ENCODE data around the gene RBM6. TPM values are rescaled to one million over a fixed set of nuclear protein-coding genes. Genes with fewer than 3 reads are reported as not detected.

Gene RBM6
- total RNA-seq, 1 experiment from 2014 or later, result 90.7 TPM

- H3K9ac ChIP-seq (ENCODE audit: extremely low read depth, insufficient read length, low read length), result peak within 1 kb of the TSS; percentile 16
- no peak within 1 kb of the TSS for H4K5ac ChIP-seq (ENCODE audit: insufficient read length, low read depth, low read length)
- peak within 1 kb of the TSS; percentile 61 for H2AFZ ChIP-seq (ENCODE audit: low read length)
- no peaks in the 10 kb centered on the region for H3K27me3 ChIP-seq (ENCODE audit: insufficient read depth, low read length)
- peak within 1 kb of the TSS; percentile 64 for H3K4me2 ChIP-seq (ENCODE audit: insufficient read depth, insufficient read length, low read length)
- peak; percentile 97 for DNase-seq
- H4K20me1 ChIP-seq (ENCODE audit: control insufficient read depth, insufficient read depth, insufficient read length), result no peaks in the 10 kb centered on the region
- H3K23me2 ChIP-seq (ENCODE audit: insufficient read length, low read depth, low read length, poor library complexity, severe bottlenecking), result peaks cover 2% of the 10 kb centered on the region
- no peak within 1 kb of the TSS for H4K8ac ChIP-seq (replicated peaks; ENCODE audit: insufficient read length, low read depth, low read length)
- H2AK5ac ChIP-seq (ENCODE audit: insufficient read length, low read length), result no peak within 1 kb of the TSS
- no peak within 1 kb of the TSS for H3K23ac ChIP-seq (ENCODE audit: insufficient read length, low read depth, low read length)
- H4K91ac ChIP-seq (ENCODE audit: insufficient read length, low read depth, low read length), result no peak within 1 kb of the TSS
- H3K14ac ChIP-seq (ENCODE audit: insufficient read depth, low read length), result no peak within 1 kb of the TSS; the same call in 1 of the 2 replicates
- no peaks in the 10 kb centered on the region for H3K9me3 Mint-ChIP-seq
- no peak within 1 kb of the TSS for H2BK120ac ChIP-seq (ENCODE audit: low read depth, low read length, poor library complexity, severe bottlenecking)
- H3K27me3 Mint-ChIP-seq (ENCODE audit: low read depth), result no peaks in the 10 kb centered on the region
- peaks cover 19 to 22% of the 10 kb centered on the region in 2 experiments for H3K4me1 Mint-ChIP-seq
- H3K4me3 Mint-ChIP-seq, result peak within 1 kb of the TSS; percentile 81 to 93
- no peaks in the 10 kb centered on the region for H3K79me1 ChIP-seq (ENCODE audit: insufficient read depth, low read depth, low read length, poor library complexity, severe bottlenecking)
- no peak within 1 kb of the TSS for H2BK20ac ChIP-seq (ENCODE audit: low read depth, low read length, poor library complexity, severe bottlenecking)
- no peak within 1 kb of the TSS for H2BK12ac ChIP-seq (ENCODE audit: insufficient read length, low read depth, low read length)
- no peak within 1 kb of the TSS for H3K27ac ChIP-seq (ENCODE audit: insufficient read length, low read depth, low read length)
- no CpG with 5 or more reads among the region's 56 CpGs for WGBS (ENCODE audit: extremely low coverage, insufficient read length, low lambda C conversion rate)
- peak; percentile 68 for TF ChIP-seq CTCF (conservative IDR thresholded peaks at IDR 0.05)
- H3K9me3 ChIP-seq (ENCODE audit: control insufficient read depth, low read depth, low read length), result no peaks in the 10 kb centered on the region
- no peak within 1 kb of the TSS for H3K18ac ChIP-seq (ENCODE audit: insufficient read length, low read depth, low read length)
- H3K79me2 ChIP-seq (ENCODE audit: insufficient read depth, low read length), result no peaks in the 10 kb centered on the region
- no peak within 1 kb of the TSS for H2BK5ac ChIP-seq (ENCODE audit: insufficient read length, low read length)
- H3K4me1 ChIP-seq (ENCODE audit: insufficient read depth, low read length), result no peaks in the 10 kb centered on the region
- H3K56ac ChIP-seq (ENCODE audit: insufficient read length, low read depth, low read length), result no peak within 1 kb of the TSS
- H3K4ac ChIP-seq (ENCODE audit: low read depth, low read length), result no peak within 1 kb of the TSS
- peak within 1 kb of the TSS; percentile 88 to 94 (median 91) for H3K27ac Mint-ChIP-seq
- no peak within 1 kb of the TSS for H2BK15ac ChIP-seq (ENCODE audit: low read depth, low read length)
- no peak within 1 kb of the TSS for H3T11ph ChIP-seq (ENCODE audit: low read length)
- no peaks in the 10 kb centered on the region for H3K36me3 Mint-ChIP-seq (ENCODE audit: insufficient read depth in 1 of 3, low read depth in 3 of 3)
Measured at GRCh38 chr3:49929291-49930167, 10.4 kb upstream of the RBM6 start, which contains the start of gene MON1A. Gene MON1A (minus strand): TSS chr3:49929811. CDS start chr3:49913346, 16,465 bp downstream.
